ENCODE measurements around the gene MIER2. TPM values are rescaled to one million over a fixed set of nuclear protein-coding genes. Genes with fewer than 3 reads are reported as not detected.

Gene MIER2
- total RNA-seq, 1 donor from 2014 or later: 12.7 TPM

- no peaks in the 10 kb centered on the region for H3K36me3 ChIP-seq (ENCODE audit: control insufficient read depth, insufficient read depth, low read length)
- no peak for DNase-seq (ENCODE audit: low read depth)
- no peak overlapping the region for H3K4me3 ChIP-seq (ENCODE audit: low read depth, low read length)
- H3K27me3 ChIP-seq (ENCODE audit: control insufficient read depth, insufficient read depth, low read length): no peaks in the 10 kb centered on the region
- no peak for TF ChIP-seq CTCF (IDR thresholded peaks at IDR 0.05; ENCODE audit: insufficient read depth, low read length, poor library complexity, severe bottlenecking)
These were observed 26.7 kb downstream of the MIER2 start for GRCh38 chr19:317710-318508.

- DNase-seq (ENCODE audit: low read depth): no peak
- Histone ChIP-seq H3K36me3 (ENCODE audit: control insufficient read depth, insufficient read depth, low read length) (no peaks in the 10 kb centered on the region), H3K27me3 (ENCODE audit: control insufficient read depth, insufficient read depth, low read length) (no peaks in the 10 kb centered on the region), H3K4me3 (ENCODE audit: low read depth, low read length) (no peak overlapping the region)
- TF ChIP-seq CTCF (IDR thresholded peaks at IDR 0.05; ENCODE audit: insufficient read depth, low read length, poor library complexity, severe bottlenecking): no peak
These were observed 28.8 kb downstream of the MIER2 start for GRCh38 chr19:315811-316210.

- TF ChIP-seq CTCF (IDR thresholded peaks at IDR 0.05; ENCODE audit: insufficient read depth, low read length, poor library complexity, severe bottlenecking): no peak
- Histone ChIP-seq H3K4me3 (ENCODE audit: low read depth, low read length) (no peak overlapping the region), H3K36me3 (ENCODE audit: control insufficient read depth, insufficient read depth, low read length) (no peaks in the 10 kb centered on the region), H3K27me3 (ENCODE audit: control insufficient read depth, insufficient read depth, low read length) (no peaks in the 10 kb centered on the region)
- DNase-seq (ENCODE audit: low read depth): no peak
These were observed 30.4 kb downstream of the MIER2 start for GRCh38 chr19:313988-314815.

GRCh38 chr19:313169-313987, 31.2 kb downstream of the MIER2 start:
- no peak for TF ChIP-seq CTCF (IDR thresholded peaks at IDR 0.05; ENCODE audit: insufficient read depth, low read length, poor library complexity, severe bottlenecking)
- Histone ChIP-seq H3K36me3 (ENCODE audit: control insufficient read depth, insufficient read depth, low read length) (no peaks in the 10 kb centered on the region), H3K27me3 (ENCODE audit: control insufficient read depth, insufficient read depth, low read length) (no peaks in the 10 kb centered on the region)

GRCh38 chr19:311813-312261, 32.8 kb downstream of the MIER2 start:
- Histone ChIP-seq H3K36me3 (ENCODE audit: control insufficient read depth, insufficient read depth, low read length) (no peaks in the 10 kb centered on the region), H3K27me3 (ENCODE audit: control insufficient read depth, insufficient read depth, low read length) (no peaks in the 10 kb centered on the region), H3K4me3 (ENCODE audit: low read depth, low read length) (no peak overlapping the region)
- TF ChIP-seq CTCF (IDR thresholded peaks at IDR 0.05; ENCODE audit: insufficient read depth, low read length, poor library complexity, severe bottlenecking): no peak
- DNase-seq (ENCODE audit: low read depth): no peak

More at GRCh38 chr19:313169-313987, 31.2 kb downstream of the MIER2 start:
- no peak overlapping the region for H3K4me3 ChIP-seq (ENCODE audit: low read depth, low read length)
- DNase-seq (ENCODE audit: low read depth): no peak

All from kidney epithelial cell (primary cell).